Endothelial cell of umbilical vein (primary cell): ENCODE results near the gene TENT5C. TPM values are rescaled to one million over a fixed set of nuclear protein-coding genes. Genes with fewer than 3 reads are reported as not detected.

Experiments used
- BruUV-seq: library from RNA; stranded (reverse); fragments of 400-500 nt; replicated peaks from 2 replicates; lab custom pipeline; 2021; lab: Mats Ljungman, UMichigan
- CTCF ChIA-PET: fragments of 300-600, 350-600 bp; sonication (Branson Sonifier 250); formaldehyde crosslinking; loops from one replicate; lab custom pipeline; 2021; ENCODE audit warnings: antibody characterized with exemption, inconsistent platforms; lab: Charles Lee
- POLR2A ChIA-PET: fragments of 300-600, 350-600 bp; sonication (Branson Sonifier 250); formaldehyde crosslinking; loops from one replicate; lab custom pipeline; 2021; ENCODE audit warnings: antibody characterized with exemption, inconsistent platforms; lab: Charles Lee
- DNase-seq: peaks from one replicate; pipeline ENCODE4 v3.0.0-alpha.2; 2011; ENCODE audit warnings: low read depth, low spot score
- FAIRE-seq: peaks from 2 replicates; lab custom pipeline; 2011; peaks lifted over from hg19 to GRCh38; lab: Jason Lieb, UNC
- H2AFZ ChIP-seq: 2 replicates; pipeline ENCODE4 v1.6.0; 2012; ENCODE audit warnings: low read depth, low read length, control low read depth, inconsistent platforms
- H3K27ac ChIP-seq: 2 replicates; pipeline ENCODE4 v1.5.1; 2011; ENCODE audit warnings: low read depth, mild to moderate bottlenecking, control low read depth, low read length, moderate library complexity; ENCODE audit not compliant: insufficient read depth
- H3K27me3 ChIP-seq, 2 experiments: 2 replicates each; pipeline versions ENCODE4 v1.6.0 to v1.6.1; 2011; ENCODE audit warnings: low read length in 2 of 2, mixed read lengths in 1 of 2; ENCODE audit not compliant: control insufficient read depth in 2 of 2, insufficient read depth in 2 of 2
- H3K36me3 ChIP-seq, 2 experiments: 2 replicates in 1 of 2; 3 replicates in 1 of 2; pipeline ENCODE4 v1.5.1; 2011; ENCODE audit warnings: low read length in 2 of 2, mild to moderate bottlenecking in 1 of 2, moderate library complexity in 1 of 2; ENCODE audit not compliant: control insufficient read depth in 2 of 2, insufficient read depth in 2 of 2; ENCODE audit errors: extremely low read depth in 1 of 2
- H3K4me1 ChIP-seq: 3 replicates; pipeline ENCODE4 v1.5.1; 2011; ENCODE audit warnings: mild to moderate bottlenecking, low read length; ENCODE audit not compliant: control insufficient read depth, insufficient read depth; ENCODE audit errors: extremely low read depth
- H3K4me2 ChIP-seq: 2 replicates; pipeline ENCODE4 v1.6.1; 2011; ENCODE audit warnings: low read length, control low read depth, mixed read lengths; ENCODE audit not compliant: insufficient read depth
- H3K4me3 ChIP-seq, 3 experiments: fragments of 200-600 bp in 1 of 3; sonication (generic), shearing (Covaris generic) in 1 of 3; replicated peaks in 1 of 3; 2 replicates each; pipeline ENCODE4 v1.5.1; 2011 to 2016; ENCODE audit warnings: control low read depth in 3 of 3, low read length in 3 of 3, mild to moderate bottlenecking in 2 of 3, inconsistent platforms in 1 of 3, low read depth in 1 of 3, moderate library complexity in 1 of 3; ENCODE audit not compliant: insufficient read depth in 1 of 3
- H3K79me2 ChIP-seq: 2 replicates; pipeline ENCODE4 v1.6.0; 2012; ENCODE audit warnings: low read length, inconsistent platforms; ENCODE audit not compliant: control insufficient read depth, insufficient read depth
- H3K9ac ChIP-seq: replicated peaks from 2 replicates; pipeline ENCODE3; 2011; ENCODE audit warnings: low read length, control low read depth; ENCODE audit not compliant: insufficient read depth; ENCODE audit errors: extremely low read depth
- H3K9me1 ChIP-seq: replicated peaks from 3 replicates; pipeline ENCODE4 v1.6.0; 2011; ENCODE audit warnings: mild to moderate bottlenecking, low read length; ENCODE audit not compliant: control insufficient read depth, insufficient read depth; ENCODE audit errors: extremely low read depth
- H3K9me3 ChIP-seq: replicated peaks from 2 replicates; pipeline ENCODE4 v1.5.1; 2012; ENCODE audit warnings: low read length, inconsistent platforms; ENCODE audit not compliant: control insufficient read depth, insufficient read depth
- H4K20me1 ChIP-seq: replicated peaks from 2 replicates; pipeline ENCODE3; 2011; ENCODE audit warnings: mild to moderate bottlenecking, low read length; ENCODE audit not compliant: control insufficient read depth, insufficient read depth; ENCODE audit errors: extremely low read depth
- EZH2 ChIP-seq: IDR thresholded peaks from 2 replicates; pipeline ENCODE4 v1.6.1; 2012; ENCODE audit warnings: borderline replicate concordance, low read depth, mild to moderate bottlenecking, moderate library complexity, low read length, inconsistent platforms; ENCODE audit not compliant: severe bottlenecking
- FOS ChIP-seq: IDR thresholded peaks from 2 replicates; pipeline ENCODE4 v1.6.1; 2011; ENCODE audit warnings: mild to moderate bottlenecking, low read length, moderate library complexity, borderline replicate concordance; ENCODE audit not compliant: insufficient read depth
- GATA2 ChIP-seq: IDR thresholded peaks from 2 replicates; pipeline ENCODE4 v1.7.0; 2011; ENCODE audit warnings: low read depth, mild to moderate bottlenecking, moderate library complexity, mixed read lengths, low read length; ENCODE audit not compliant: insufficient read length, insufficient read depth
- JUN ChIP-seq: IDR thresholded peaks from 2 replicates; pipeline ENCODE4 v1.6.1; 2011; ENCODE audit warnings: borderline replicate concordance, low read depth; ENCODE audit not compliant: insufficient read length, insufficient read depth
- MYC ChIP-seq: IDR thresholded peaks from one replicate; pipeline ENCODE4 v1.6.1; 2011; ENCODE audit warnings: mild to moderate bottlenecking, low read depth, low read length
- POLR2A ChIP-seq: IDR thresholded peaks from 2 replicates; pipeline ENCODE4 v1.6.1; 2012; ENCODE audit warnings: low read depth, mild to moderate bottlenecking, control low read depth, low read length
- POLR2AphosphoS5 ChIP-seq: IDR thresholded peaks from 2 replicates; pipeline ENCODE4 v1.6.1; 2012; ENCODE audit warnings: low read depth, mild to moderate bottlenecking, control low read depth, low read length, moderate library complexity; ENCODE audit not compliant: insufficient read depth
- dilution Hi-C: fragments of 300-500 bp; cut with MboI; formaldehyde crosslinking; loops from one replicate; pipeline ENCODE4 v1.15.0; 2019; ENCODE audit warnings: low sequenced_read_pairs; ENCODE audit not compliant: extremely low pct_ligation_motif_present
- intact Hi-C: fragments of 100-400 bp; cut with micrococcal nuclease; formaldehyde crosslinking; loops from one replicate; pipeline ENCODE4 v1.10.0; 2022
- polyA plus RNA-seq, 4 experiments: library from polyadenylated mRNA; depleted of rRNA in 3 of 4; stranded (reverse) in 3 of 4; unstranded in 1 of 4; fragments of >200 nt; gene quantifications; 2 replicates each; pipeline versions ENCODE4 v1.2.1 to v1.2.3, GENCODE V29; 2011 to 2012; ENCODE audit warnings: missing spikeins in 1 of 4
- total RNA-seq: library from RNA; stranded (reverse); gene quantifications from 2 replicates; pipeline ENCODE4 v1.2.3, GENCODE V29; 2021
- TF ChIP-seq, protein P1 (sequence below), 2 donors: IDR thresholded peaks; 1 replicate in 1 of 2; 2 replicates in 1 of 2; pipeline ENCODE4 v1.5.1; 2011; ENCODE audit warnings: low read length in 2 of 2, mild to moderate bottlenecking in 2 of 2, moderate library complexity in 2 of 2, control low read depth in 1 of 2, inconsistent platforms in 1 of 2, low read depth in 1 of 2; ENCODE audit not compliant: insufficient read depth in 1 of 2; ENCODE audit errors: extremely low read depth in 1 of 2
- TF ChIP-seq, protein P2 (sequence below): IDR thresholded peaks from 2 replicates; pipeline ENCODE4 v1.6.1; 2011; ENCODE audit not compliant: insufficient read depth, insufficient read length

TENT5C gene
- total and polyA plus RNA-seq, 2 donors (not counting 3 experiments of a cell fraction or from before 2014, with no cell fraction given), result 0.06 to 0.22 TPM

DNA sequence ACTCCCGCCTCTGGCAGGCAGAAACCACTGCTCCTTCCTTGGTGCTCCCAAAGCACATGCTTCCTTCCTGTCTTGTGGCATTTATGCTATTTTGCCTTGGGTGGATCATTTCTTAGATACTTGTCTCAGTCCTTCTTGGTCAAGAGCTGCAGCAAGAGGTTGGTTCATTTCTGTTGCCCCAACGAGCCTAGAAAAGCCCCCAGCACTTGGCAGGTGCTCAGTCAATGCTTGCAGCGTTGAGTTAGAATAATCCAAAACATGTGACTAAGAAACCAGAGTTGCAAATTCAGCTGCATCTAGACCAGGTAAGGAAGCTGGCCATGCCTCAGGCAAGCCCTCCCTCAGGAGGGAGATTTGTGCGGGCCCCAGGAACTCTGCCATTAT, 42.4 kb upstream of the TENT5C start:
- intact Hi-C loops (no loop called here), dilution Hi-C loops (no loop called here)
- Histone ChIP-seq H3K9me3 (no peaks in the 10 kb centered on the region), H3K79me2 (no peaks in the 10 kb centered on the region), H4K20me1 (no peaks in the 10 kb centered on the region), H3K27ac (no peak overlapping the region), H3K9me1 (no peaks in the 10 kb centered on the region), H3K4me1 (no peaks in the 10 kb centered on the region), H3K9ac (no peak overlapping the region), H2AFZ (no peak overlapping the region), H3K36me3 (no peaks in the 10 kb centered on the region), H3K4me2 (no peak overlapping the region), H3K27me3 (no peaks in the 10 kb centered on the region), H3K4me3 (no peak overlapping the region)
- DNase-seq (no peak), FAIRE-seq (no peak)
- TF ChIP-seq MYC, result no peak
- no peak for TF ChIP-seq EZH2
- TF ChIP-seq JUN, result no peak
- TF ChIP-seq, protein P1, sequence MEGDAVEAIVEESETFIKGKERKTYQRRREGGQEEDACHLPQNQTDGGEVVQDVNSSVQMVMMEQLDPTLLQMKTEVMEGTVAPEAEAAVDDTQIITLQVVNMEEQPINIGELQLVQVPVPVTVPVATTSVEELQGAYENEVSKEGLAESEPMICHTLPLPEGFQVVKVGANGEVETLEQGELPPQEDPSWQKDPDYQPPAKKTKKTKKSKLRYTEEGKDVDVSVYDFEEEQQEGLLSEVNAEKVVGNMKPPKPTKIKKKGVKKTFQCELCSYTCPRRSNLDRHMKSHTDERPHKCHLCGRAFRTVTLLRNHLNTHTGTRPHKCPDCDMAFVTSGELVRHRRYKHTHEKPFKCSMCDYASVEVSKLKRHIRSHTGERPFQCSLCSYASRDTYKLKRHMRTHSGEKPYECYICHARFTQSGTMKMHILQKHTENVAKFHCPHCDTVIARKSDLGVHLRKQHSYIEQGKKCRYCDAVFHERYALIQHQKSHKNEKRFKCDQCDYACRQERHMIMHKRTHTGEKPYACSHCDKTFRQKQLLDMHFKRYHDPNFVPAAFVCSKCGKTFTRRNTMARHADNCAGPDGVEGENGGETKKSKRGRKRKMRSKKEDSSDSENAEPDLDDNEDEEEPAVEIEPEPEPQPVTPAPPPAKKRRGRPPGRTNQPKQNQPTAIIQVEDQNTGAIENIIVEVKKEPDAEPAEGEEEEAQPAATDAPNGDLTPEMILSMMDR (IDR thresholded peaks at IDR 0.05; ENCODE audit: extremely low read depth in 1 of 2, insufficient read depth in 1 of 2, low read depth in 1 of 2, low read length in 2 of 2), result no peak
- no peak for TF ChIP-seq GATA2
- TF ChIP-seq FOS, result no peak
- no peak for TF ChIP-seq POLR2AphosphoS5
- TF ChIP-seq, protein P2, sequence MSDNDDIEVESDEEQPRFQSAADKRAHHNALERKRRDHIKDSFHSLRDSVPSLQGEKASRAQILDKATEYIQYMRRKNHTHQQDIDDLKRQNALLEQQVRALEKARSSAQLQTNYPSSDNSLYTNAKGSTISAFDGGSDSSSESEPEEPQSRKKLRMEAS, result no peak
- no peak for TF ChIP-seq POLR2A
- no TSS peak for BruUV-seq
- POLR2A ChIA-PET, result no interaction called here
- CTCF ChIA-PET, result interaction anchor here (1.2 kb wide), 2 partner anchors 8 to 190 kb away, joined by 3 to 5 read pairs; no protein-coding TSS in a partner anchor
